Smooth muscle cell (in vitro differentiated cells): Measurements from ENCODE around the gene SCGB1C1. TPM values are rescaled to one million over a fixed set of nuclear protein-coding genes. Genes with fewer than 3 reads are reported as not detected.

Source experiments
- DNase-seq: peaks from one replicate; lab custom pipeline; 2025; ENCODE audit not compliant: unreplicated experiment; lab: John Stamatoyannopoulos, UW
- H2AFZ ChIP-seq: fragments of 200-600 bp; sonication (generic); 2 replicates; pipeline ENCODE4 v1.6.0; 2016; ENCODE audit warnings: antibody characterized with exemption, low read depth, mild to moderate bottlenecking
- H3F3A ChIP-seq: fragments of 200-600 bp; sonication (generic); 2 replicates; pipeline ENCODE4 v1.6.0; 2017; ENCODE audit warnings: antibody characterized with exemption, low read depth
- H3K27ac ChIP-seq: fragments of 200-600 bp; sonication (generic); 2 replicates; pipeline ENCODE4 v1.5.1; 2016; ENCODE audit warnings: low read depth, mild to moderate bottlenecking
- H3K27me3 ChIP-seq: fragments of 200-600 bp; sonication (generic); 2 replicates; pipeline ENCODE4 v1.6.1; 2016; ENCODE audit warnings: low read depth, mild to moderate bottlenecking
- H3K36me3 ChIP-seq: fragments of 200-600 bp; sonication (generic); 2 replicates; pipeline ENCODE4 v1.5.1; 2016; ENCODE audit warnings: low read depth
- H3K4me1 ChIP-seq: fragments of 200-600 bp; sonication (generic); 2 replicates; pipeline ENCODE4 v1.5.1; 2016; ENCODE audit warnings: low read depth
- H3K4me2 ChIP-seq: fragments of 200-600 bp; sonication (generic); 2 replicates; pipeline ENCODE4 v1.6.0; 2016; ENCODE audit warnings: mild to moderate bottlenecking
- H3K4me3 ChIP-seq: fragments of 200-600 bp; sonication (generic); 2 replicates; pipeline ENCODE4 v1.5.1; 2016; ENCODE audit warnings: mild to moderate bottlenecking
- H3K79me2 ChIP-seq: fragments of 200-600 bp; sonication (generic); 2 replicates; pipeline ENCODE4 v1.6.0; 2016; ENCODE audit warnings: low read depth, mild to moderate bottlenecking
- H3K9ac ChIP-seq: fragments of 200-600 bp; sonication (generic); 2 replicates; pipeline ENCODE4 v1.6.0; 2016; ENCODE audit warnings: low read depth
- H3K9me3 ChIP-seq: fragments of 200-600 bp; sonication (generic); replicated peaks from 2 replicates; pipeline ENCODE4 v1.5.1; 2016; ENCODE audit warnings: low read depth
- H4K20me1 ChIP-seq: fragments of 200-600 bp; sonication (generic); 2 replicates; pipeline ENCODE4 v1.6.0; 2016; ENCODE audit warnings: low read depth
- CTCF ChIP-seq: fragments of 200-600 bp; sonication (generic); IDR thresholded peaks from 2 replicates; pipeline ENCODE4 v1.5.1; 2017; ENCODE audit warnings: borderline replicate concordance, mild to moderate bottlenecking, antibody characterized with exemption; ENCODE audit not compliant: insufficient read depth, poor library complexity, severe bottlenecking
- WGBS: methylation state at CpG from one replicate; pipeline ENCODE4 v1.1.7; 2016; ENCODE audit warnings: low lambda C conversion rate; 5-methylcytosine and 5-hydroxymethylcytosine counted together
- polyA plus RNA-seq: library from polyadenylated mRNA; unstranded; fragments of >200 nt; fragmentation: Nextera tagmentation; extraction: Ambion mirVana; gene quantifications from 2 replicates; pipeline ENCODE4 v1.2.1, GENCODE V29; 2016
- total RNA-seq: library from RNA; depleted of rRNA; stranded (reverse); fragments of >200 nt; gene quantifications from 2 replicates; pipeline ENCODE4 v1.2.3, GENCODE V29; 2014

SCGB1C1 gene
- total and polyA plus RNA-seq, 2 experiments from 2014 or later = not detected

GRCh38 chr11:208917-209260 is 16.0 kb downstream of the SCGB1C1 start:
- no peaks in the 10 kb centered on the region for H3K9me3 ChIP-seq
- H4K20me1 ChIP-seq = peaks cover 72% of the 10 kb centered on the region
- peak overlapping the region; percentile 94 for H3K4me3 ChIP-seq
- no peaks in the 10 kb centered on the region for H3K27me3 ChIP-seq
- no peak for TF ChIP-seq CTCF
- WGBS = 2% methylated on average over 21 of the region's 26 CpGs
- peaks cover 21% of the 10 kb centered on the region for H3F3A ChIP-seq
- H3K4me2 ChIP-seq = peak overlapping the region; percentile 96
- H3K4me1 ChIP-seq = peaks cover 17% of the 10 kb centered on the region
- no peaks in the 10 kb centered on the region for H3K36me3 ChIP-seq
- H2AFZ ChIP-seq = no peak overlapping the region
- peaks cover 67% of the 10 kb centered on the region for H3K79me2 ChIP-seq
- DNase-seq = no peak
- H3K9ac ChIP-seq = peak overlapping the region; percentile 95
- H3K27ac ChIP-seq = peak overlapping the region; percentile 99

- Histone ChIP-seq H3K27ac (peak overlapping the region; percentile 99), H3K4me3 (peak overlapping the region; percentile 94), H3K4me1 (peaks cover 17% of the 10 kb centered on the region), H4K20me1 (peaks cover 66% of the 10 kb centered on the region), H3K4me2 (peak overlapping the region; percentile 96), H3K27me3 (no peaks in the 10 kb centered on the region), H3K9ac (peak overlapping the region; percentile 95), H3K79me2 (peaks cover 61% of the 10 kb centered on the region), H2AFZ (no peak overlapping the region), H3F3A (peaks cover 27% of the 10 kb centered on the region), H3K9me3 (no peaks in the 10 kb centered on the region), H3K36me3 (no peaks in the 10 kb centered on the region)
- no peak for DNase-seq
- WGBS = 69% methylated on average over 29 of the region's 29 CpGs
- no peak for TF ChIP-seq CTCF
Observed at GRCh38 chr11:209275-210121, 16.6 kb downstream of the SCGB1C1 start.

GRCh38 chr11:210122-210802 is 17.4 kb downstream of the SCGB1C1 start:
- no peak for DNase-seq
- H4K20me1 ChIP-seq = peaks cover 59% of the 10 kb centered on the region
- H3K4me1 ChIP-seq = peaks cover 17% of the 10 kb centered on the region
- peak overlapping the region; percentile 95 for H3K9ac ChIP-seq
- H3K27me3 ChIP-seq = no peaks in the 10 kb centered on the region
- 91% methylated on average over 9 of the region's 9 CpGs for WGBS
- peak overlapping the region; percentile 99 for H3K27ac ChIP-seq
- peak overlapping the region; percentile 96 for H3K4me2 ChIP-seq
- peaks cover 35% of the 10 kb centered on the region for H3F3A ChIP-seq
- peak overlapping the region; percentile 94 for H3K4me3 ChIP-seq
- TF ChIP-seq CTCF = no peak
- no peaks in the 10 kb centered on the region for H3K36me3 ChIP-seq
- peaks cover 54% of the 10 kb centered on the region for H3K79me2 ChIP-seq
- H2AFZ ChIP-seq = no peak overlapping the region
- H3K9me3 ChIP-seq = no peaks in the 10 kb centered on the region
